Myocyte (in vitro differentiated cells): ENCODE data around the gene MBNL1. TPM values are rescaled to one million over a fixed set of nuclear protein-coding genes. Genes with fewer than 3 reads are reported as not detected.

Source experiments
- DNase-seq: peaks from one replicate; pipeline ENCODE4 v3.0.0-alpha.2; 2012; ENCODE audit warnings: low read depth
- total RNA-seq: library from RNA; depleted of rRNA; stranded (reverse); fragments of >200 nt; gene quantifications from 2 replicates; pipeline ENCODE4 v1.2.3, GENCODE V29; 2014

Gene MBNL1
- total RNA-seq, 1 donor from 2014 or later = 115 TPM

- no peak for DNase-seq
Measured at GRCh38 chr3:152373379-152373778, 104.7 kb downstream of the MBNL1 start.

DNA sequence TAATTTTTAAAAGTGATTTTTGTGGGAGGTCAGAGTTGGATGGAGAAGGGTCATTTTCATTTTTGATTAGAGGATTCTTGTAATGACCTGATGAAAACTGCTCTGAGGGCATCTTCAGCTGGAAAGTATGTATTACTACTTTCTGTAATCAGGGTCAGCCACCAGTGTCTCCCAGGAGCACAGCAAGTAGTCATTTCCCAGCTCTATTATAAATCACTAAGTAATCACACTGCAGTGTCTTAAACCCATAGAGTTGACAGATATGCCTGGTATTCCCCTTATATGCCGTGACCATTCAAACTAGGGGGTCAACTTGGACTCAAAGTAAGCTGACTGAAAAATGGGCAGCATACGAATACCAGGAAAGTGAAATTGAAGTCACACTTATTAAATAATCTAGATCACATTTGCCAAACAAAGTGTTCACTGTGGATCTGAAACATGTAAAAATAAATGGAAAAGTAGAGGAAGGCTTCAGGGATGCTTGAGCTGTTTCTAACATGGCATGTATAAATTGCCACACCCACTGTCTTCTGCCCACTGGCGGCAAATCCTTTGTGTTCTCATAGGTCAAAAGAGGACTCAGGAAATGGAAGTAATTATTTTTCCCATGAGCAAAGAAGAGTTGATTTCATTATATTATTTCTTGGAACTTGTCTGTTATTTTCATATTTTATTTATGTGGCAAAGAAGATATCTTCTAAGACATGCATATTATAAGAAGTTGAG, 105.7 kb downstream of the MBNL1 start:
- no peak for DNase-seq

GRCh38 chr3:152375546-152375945, 106.8 kb downstream of the MBNL1 start:
- no peak for DNase-seq

DNA sequence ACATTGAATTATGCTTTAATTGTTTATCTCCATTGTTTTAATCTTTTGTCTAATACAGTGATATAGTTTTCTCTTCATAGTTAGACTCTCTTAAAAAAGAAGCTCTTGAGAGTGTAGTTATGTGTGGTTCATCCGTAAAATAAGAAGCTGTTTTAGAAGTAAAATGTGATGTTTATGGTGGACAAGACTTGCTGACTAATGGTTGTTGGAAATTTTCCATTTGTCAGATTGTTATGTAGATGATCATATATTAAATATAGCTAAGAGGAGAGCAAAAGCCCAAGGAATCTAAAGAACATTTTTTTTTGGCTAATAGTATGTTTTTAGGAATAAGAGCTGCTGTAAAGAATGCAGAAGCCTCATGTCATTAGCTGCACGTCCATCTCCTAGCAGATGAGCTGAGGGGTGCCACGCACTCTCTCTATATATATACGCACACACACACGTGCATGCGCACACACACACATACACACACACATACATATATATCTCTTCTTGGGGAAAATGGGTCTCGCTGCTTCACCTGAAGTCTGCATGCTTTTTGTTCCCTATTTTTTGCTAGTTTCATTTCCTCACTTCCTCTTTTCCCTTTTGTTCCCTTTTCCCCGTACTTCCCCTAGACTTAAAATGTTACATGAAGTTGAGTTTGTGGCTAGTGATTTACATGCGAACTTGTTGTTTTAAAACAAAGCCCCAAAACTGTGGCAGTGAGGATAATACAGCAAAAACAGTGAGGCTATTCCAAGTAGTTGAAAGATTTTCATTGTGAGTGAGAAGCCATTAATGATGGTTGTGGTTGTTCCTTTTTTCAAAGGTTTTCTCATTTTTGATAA, 107.8 kb downstream of the MBNL1 start:
- DNase-seq = no peak

DNA sequence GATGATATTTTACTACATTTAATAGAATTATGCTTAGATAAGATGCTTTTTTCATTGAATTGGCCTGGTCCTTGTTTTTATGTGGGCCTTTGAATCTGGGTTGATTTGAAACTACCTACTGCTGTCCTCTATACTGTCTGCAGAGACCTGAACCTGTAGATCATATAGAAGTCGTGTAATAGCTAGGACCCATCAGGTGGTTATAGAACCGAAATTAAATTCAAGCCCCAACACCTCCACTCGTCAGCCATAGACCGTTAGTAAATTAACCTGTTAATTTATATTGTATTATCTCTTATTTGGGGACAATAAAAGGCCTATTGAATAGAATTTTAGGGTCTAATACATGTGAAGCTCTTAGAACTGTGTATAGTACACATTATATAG, 108.4 kb downstream of the MBNL1 start:
- DNase-seq = no peak

- no peak for DNase-seq
Measured at GRCh38 chr3:152379415-152380042, 110.8 kb downstream of the MBNL1 start.

DNA sequence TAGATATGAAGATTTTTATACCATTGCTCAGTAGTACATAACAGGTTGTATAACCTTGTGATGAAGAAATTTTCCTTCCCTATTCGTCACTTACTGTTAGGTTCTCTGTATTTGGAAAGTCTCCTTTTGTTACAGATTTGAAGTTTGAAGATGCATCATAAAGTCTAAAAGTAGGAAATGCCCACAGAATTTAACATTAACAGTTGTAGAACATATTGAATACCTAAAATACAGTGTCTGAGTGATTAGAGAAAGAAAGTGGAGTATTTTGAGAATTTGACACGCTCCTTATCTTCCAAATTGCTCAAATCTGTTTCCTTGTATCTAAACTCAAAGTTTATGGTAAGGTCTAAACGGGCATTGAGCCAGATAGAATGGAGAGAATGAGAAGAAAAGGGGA, 111.3 kb downstream of the MBNL1 start:
- no peak for DNase-seq

GRCh38 chr3:152381881-152382295, 113.2 kb downstream of the MBNL1 start:
- peak; percentile 22 for DNase-seq

DNA sequence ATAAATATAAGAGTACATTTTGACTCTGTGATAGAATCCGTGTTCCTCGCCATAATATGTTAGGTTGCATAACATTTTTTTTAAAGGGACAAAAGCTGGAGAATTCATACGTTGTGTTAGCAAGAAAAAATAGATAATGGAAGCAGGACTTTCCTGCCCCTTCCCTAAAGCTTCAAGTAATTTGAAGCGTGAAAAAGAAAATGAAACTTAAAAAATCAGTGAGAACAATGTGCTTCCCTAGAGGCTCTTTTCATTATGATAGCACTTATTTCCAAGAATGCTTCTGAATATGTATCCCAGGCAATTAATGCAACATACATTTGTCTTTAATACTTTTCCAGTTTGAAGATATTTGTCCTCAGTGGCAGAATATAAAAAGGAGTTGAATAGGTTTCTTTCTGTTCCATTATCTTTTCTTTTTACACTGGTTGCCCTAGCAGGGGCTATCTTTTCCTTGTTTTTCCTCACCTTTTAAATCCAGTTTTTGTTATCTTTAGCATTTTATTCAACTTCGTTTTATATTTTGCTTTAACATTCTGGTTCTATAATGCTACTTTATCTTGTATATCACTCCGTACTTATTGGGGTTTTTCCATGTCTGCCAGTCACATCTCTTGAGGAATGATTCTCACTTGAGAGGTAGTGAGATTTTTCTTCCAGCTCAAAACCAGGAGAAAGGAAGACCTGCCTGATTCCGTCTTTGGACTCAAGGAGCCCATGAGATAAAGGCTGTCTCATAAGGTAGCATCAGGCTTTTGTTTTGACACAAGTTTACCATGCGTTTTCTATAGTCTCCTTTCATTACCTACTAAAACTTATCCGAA, 113.8 kb downstream of the MBNL1 start:
- peak; percentile 33 for DNase-seq

- no peak for DNase-seq
Measured at GRCh38 chr3:152383136-152383606, 114.4 kb downstream of the MBNL1 start.

GRCh38 chr3:152384412-152384811, 115.7 kb downstream of the MBNL1 start:
- DNase-seq = no peak

DNA sequence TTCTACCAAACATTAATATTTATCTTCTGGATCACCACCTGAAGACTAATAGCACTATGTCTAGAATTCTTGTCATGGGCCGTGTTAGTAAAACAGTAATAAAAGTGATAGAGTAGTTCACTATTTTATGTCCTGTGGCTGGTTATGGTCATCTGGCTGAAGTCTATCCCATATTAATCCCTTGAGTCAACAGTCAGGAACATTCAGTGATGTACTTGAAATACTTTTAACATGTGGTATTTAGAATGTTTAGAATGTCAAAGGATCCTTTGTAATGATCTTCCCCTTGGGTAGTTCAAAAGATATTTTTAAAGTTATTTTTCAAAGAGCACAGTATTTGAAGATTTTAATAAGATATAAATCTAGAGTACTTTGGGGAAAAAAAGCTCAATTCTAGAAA, 117.0 kb downstream of the MBNL1 start:
- peak; percentile 54 for DNase-seq

GRCh38 chr3:152386208-152386607, 117.5 kb downstream of the MBNL1 start:
- DNase-seq = no peak

DNA sequence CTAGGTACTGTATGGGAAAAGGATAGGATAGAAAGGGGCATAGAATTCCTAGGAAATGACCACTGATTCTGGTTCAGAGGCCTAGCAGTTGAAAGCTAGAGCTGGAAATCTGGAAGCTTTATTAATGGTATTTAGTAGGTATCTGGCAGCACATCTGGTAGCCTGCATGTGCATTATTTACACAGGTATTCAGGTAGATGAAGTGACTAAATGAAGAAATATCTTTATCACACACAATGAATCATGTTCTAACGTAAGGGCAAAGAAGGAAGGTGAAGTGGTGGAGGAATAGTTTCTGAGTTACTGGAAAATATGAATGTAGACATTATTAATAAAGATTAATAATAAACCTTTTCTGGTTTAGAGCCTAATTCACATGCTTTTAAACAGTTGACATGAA, 119.9 kb downstream of the MBNL1 start:
- DNase-seq = no peak

DNA sequence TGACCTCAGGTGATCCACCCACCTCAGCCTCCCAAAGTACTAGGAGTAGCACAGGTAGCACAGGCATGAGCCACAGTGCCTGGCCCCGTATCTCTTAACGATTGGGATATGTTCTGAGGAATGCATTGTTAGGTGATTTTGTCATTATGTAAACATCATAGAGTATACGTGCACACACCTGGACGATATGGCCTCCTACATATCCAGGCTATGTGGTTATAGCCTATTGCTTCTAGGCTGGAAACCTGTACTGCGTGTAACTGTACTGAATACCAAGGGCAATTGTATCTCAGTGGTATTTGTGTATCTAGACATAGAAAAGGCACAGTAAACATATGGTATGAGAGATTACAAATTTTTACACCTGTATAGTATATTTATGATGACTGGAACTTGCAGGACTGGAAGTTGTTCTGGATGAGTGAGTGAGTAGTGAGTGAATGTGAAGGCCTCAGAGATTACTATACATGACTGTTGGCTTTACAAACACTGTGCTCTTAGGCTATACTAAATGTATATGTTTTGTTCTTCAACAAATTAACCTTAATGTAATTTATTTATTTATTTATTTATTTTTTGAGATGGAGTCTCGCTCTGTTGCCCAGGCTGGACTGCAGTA, 120.7 kb downstream of the MBNL1 start:
- DNase-seq = no peak

GRCh38 chr3:152390647-152391046, 121.9 kb downstream of the MBNL1 start:
- no peak for DNase-seq

- DNase-seq = no peak
Measured at GRCh38 chr3:152391671-152392070, 122.9 kb downstream of the MBNL1 start.

- no peak for DNase-seq
Measured at GRCh38 chr3:152392272-152392880, 123.6 kb downstream of the MBNL1 start.

GRCh38 chr3:152394246-152394645, 125.5 kb downstream of the MBNL1 start:
- no peak for DNase-seq

GRCh38 chr3:152395764-152396163, 127.0 kb downstream of the MBNL1 start:
- no peak for DNase-seq
